Uterus (tissue), 2 donors: ENCODE data around the gene MAPT.

ENCODE experiments used
- POLR2A ChIP-seq, 2 donors: fragments of 450-650 bp; IDR thresholded peaks; one replicate each; pipeline ENCODE4 v1.6.1; 2016; ENCODE audit warnings: antibody characterized with exemption in 2 of 2, mild to moderate bottlenecking in 1 of 2, moderate library complexity in 1 of 2
- TF ChIP-seq, protein P1 (sequence below), 4 experiments: fragments of 200-600 bp in 2 of 4; fragments of 450-650 bp in 2 of 4; sonication (generic) in 2 of 4; IDR thresholded peaks; one replicate each; pipeline ENCODE4 v1.5.1; 2016 to 2019; ENCODE audit warnings: antibody characterized with exemption in 4 of 4, mild to moderate bottlenecking in 2 of 4, moderate library complexity in 1 of 4

GRCh38 chr17:45888392-45888791, 6.0 kb upstream of the MAPT start:
- TF ChIP-seq, protein P1, sequence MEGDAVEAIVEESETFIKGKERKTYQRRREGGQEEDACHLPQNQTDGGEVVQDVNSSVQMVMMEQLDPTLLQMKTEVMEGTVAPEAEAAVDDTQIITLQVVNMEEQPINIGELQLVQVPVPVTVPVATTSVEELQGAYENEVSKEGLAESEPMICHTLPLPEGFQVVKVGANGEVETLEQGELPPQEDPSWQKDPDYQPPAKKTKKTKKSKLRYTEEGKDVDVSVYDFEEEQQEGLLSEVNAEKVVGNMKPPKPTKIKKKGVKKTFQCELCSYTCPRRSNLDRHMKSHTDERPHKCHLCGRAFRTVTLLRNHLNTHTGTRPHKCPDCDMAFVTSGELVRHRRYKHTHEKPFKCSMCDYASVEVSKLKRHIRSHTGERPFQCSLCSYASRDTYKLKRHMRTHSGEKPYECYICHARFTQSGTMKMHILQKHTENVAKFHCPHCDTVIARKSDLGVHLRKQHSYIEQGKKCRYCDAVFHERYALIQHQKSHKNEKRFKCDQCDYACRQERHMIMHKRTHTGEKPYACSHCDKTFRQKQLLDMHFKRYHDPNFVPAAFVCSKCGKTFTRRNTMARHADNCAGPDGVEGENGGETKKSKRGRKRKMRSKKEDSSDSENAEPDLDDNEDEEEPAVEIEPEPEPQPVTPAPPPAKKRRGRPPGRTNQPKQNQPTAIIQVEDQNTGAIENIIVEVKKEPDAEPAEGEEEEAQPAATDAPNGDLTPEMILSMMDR (IDR thresholded peaks at IDR 0.05): no peak
- no peak for TF ChIP-seq POLR2A (IDR thresholded peaks at IDR 0.05)
